Forelimb muscle (tissue), 1 donor: ENCODE measurements around the gene EPHA1. TPM values are rescaled to one million over a fixed set of nuclear protein-coding genes. Genes with fewer than 3 reads are reported as not detected.
"Not testable (repeated sequence)": the region's sequence is repeated elsewhere in the genome, so short reads cannot be mapped to it uniquely, and the experiment has no call there.

ENCODE experiments used
- DNase-seq: peaks from one replicate; pipeline ENCODE4 v3.0.0-alpha.2; 2013; ENCODE audit warnings: low read depth
- polyA plus RNA-seq: library from polyadenylated mRNA; unstranded; fragments of 120-200 nt; gene quantifications from one replicate; pipeline ENCODE4 v1.2.1, GENCODE V29; 2013; ENCODE audit not compliant: insufficient read length

Gene EPHA1
- polyA plus RNA-seq, 1 donor, result 6.0 TPM

DNA sequence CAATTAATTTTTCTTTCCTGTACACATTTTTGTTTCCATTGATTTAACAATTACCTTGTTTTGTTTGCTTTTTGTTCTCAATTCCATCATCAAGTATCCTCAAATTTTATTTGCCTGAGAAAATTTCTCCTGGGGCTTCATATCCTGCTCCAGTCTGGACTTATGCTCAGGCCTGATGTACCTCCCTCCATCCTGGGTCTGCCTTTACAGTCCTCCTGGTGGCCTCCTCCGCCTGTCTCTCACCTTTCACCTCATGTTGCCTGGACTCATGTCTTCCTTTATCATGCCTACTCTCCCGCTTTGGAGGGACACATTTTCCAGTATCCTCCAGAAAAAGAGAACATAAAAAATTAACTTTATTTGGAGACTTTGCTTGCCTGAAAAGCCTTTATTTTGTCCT is 22.5 kb upstream of the EPHA1 start:
- DNase-seq, result no peak

GRCh38 chr7:143429770-143430698 is 21.4 kb upstream of the EPHA1 start:
- DNase-seq, result no peak

DNA sequence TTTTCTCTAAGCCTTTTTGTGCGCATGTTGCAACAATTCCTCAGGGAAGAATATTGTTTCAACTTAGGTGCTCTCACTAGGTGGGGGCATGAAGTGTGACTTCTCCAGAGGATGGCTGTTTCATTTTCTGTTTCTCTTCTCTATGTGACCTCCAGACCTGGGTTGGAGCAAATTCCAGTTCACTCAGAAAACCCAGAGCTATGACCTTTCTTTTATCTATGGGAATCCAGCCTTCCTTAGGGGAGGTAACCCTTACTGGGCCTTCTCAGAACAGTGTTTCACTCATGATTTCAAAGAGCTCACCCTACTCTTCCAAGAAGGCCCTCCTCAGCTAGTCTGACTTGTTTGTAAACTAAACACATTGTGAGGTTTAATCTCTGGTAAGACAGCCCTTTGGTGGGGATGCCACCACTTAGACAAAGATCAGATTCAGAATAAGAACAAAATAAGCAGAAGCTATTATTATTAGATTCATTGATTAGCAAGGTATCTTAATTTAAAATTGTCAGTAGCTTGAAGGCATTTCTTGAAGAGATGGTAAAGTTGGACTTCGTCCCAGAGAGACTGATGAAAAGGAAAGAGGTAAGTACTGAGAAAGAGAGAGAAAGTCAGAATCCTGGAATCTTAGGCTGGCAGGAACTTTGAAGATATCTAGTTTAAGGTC is 18.0 kb upstream of the EPHA1 start:
- no peak for DNase-seq

GRCh38 chr7:143424476-143424875 is 15.8 kb upstream of the EPHA1 start:
- DNase-seq, result not testable (repeated sequence)

DNA sequence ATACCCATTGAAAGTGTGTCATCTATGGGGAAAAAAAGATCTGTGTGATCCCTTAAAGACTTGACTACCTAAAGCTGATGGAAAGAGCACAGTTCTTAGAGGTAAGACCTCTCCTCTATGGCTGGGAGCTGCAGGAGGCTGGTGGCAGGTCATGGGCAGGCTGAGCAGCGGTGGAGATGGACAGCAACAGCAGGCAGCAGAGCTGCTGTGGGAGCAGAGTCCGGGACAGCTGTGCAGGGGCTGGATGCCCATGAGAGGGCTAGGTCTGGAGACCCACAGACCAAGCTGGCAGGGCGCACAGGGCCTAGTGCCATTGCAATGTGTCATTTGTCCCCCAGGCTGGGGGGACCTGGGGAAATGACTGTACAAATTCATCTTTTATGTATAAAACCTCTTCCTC is 13.4 kb upstream of the EPHA1 start:
- DNase-seq, result no peak

- not testable (repeated sequence) for DNase-seq
Observed at GRCh38 chr7:143420624-143421023, 12.0 kb upstream of the EPHA1 start.

GRCh38 chr7:143419880-143420279 is 11.2 kb upstream of the EPHA1 start:
- DNase-seq, result no peak

DNA sequence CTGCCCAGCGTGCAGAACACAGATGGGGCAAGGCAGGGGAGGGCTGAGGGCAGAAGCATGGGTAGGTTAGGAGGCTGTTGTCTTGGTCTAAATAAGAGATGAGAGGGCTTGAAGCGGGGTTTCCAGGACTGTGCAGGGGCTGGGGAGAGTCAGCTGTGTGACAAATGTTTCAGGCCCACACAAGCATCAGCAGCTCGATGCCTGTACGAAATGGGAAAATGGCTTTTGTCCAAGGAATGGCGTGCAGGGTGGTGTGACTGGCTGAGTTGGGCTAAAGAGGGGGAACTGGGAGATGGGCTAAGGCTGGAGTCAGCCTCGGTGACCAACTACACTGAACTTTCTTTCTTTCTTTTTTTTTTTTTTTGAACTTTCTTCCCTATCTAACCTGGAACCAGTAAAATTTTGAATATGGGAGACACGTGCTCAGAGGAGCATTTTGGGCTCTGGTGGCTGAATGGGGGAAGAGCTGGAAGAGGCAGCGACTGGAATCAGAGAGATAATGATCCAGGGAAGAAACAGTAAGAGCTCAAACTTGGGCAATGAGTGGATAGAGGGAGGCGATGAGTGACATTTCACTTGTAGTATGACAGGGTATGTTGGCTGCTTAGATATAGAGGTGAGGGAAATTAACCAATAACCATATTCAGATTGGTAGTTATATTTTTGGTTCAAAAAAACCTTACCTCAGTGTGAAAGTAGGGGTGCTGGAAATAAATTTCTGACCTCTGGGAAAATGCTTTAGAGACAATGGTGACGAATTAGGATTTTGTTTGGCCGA is 10.2 kb upstream of the EPHA1 start:
- no peak for DNase-seq

DNA sequence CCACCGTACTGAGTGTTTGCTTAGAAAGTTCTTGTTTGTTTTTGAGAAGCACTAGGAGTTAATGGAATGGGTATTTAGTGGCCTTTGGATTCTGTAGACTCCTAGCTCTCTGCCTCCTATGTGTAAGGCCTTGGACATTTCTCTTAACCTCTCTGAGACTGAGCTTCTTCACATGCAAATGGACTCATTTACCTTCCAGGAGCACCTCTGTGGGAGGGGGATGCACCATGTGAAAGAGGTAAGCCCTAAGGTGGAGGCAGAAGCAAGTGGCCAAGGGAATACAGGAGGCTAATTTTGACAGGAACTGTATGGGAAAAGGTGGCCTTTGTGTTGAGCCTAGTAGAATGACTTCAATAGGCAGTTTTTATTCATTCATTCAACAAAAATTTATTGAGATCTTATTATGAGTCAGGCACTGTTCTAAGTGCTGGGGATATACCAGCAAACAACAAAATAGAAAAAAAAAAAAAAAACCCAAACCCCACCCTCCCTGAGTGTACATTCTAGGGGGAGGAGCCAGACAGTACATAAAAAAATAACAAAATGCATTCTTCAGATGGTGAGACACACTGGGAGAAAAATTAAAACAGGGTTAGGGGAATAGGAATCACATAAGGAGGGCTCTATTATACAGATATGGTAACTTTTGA is 9.2 kb upstream of the EPHA1 start:
- DNase-seq, result no peak

DNA sequence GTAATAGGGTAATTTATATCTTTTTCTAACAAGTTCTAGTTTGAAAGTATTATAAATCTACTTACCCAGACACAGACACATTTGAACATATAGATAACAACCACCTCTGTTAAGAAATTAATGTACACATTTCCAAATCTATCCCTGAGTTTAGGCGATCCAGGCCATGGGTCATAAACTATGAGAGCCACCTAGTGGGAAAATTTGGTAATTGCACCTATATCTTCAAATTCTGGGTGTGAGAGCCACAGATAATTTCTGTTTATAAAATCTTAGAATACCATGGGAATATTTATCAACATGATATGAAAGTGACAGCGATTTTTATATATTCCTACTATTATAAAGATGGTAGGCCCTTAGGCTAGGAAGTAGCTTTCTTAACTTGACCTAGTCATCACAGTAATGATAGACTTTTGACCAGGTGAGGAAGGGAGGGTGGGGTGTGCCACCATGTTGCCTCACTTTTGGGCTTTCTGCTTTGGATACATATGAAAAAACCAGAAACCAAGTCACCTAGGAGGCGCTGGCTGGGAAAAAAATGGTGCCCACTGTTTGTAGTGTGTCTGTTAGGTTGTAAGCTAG is 8.0 kb upstream of the EPHA1 start:
- DNase-seq, result no peak

DNA sequence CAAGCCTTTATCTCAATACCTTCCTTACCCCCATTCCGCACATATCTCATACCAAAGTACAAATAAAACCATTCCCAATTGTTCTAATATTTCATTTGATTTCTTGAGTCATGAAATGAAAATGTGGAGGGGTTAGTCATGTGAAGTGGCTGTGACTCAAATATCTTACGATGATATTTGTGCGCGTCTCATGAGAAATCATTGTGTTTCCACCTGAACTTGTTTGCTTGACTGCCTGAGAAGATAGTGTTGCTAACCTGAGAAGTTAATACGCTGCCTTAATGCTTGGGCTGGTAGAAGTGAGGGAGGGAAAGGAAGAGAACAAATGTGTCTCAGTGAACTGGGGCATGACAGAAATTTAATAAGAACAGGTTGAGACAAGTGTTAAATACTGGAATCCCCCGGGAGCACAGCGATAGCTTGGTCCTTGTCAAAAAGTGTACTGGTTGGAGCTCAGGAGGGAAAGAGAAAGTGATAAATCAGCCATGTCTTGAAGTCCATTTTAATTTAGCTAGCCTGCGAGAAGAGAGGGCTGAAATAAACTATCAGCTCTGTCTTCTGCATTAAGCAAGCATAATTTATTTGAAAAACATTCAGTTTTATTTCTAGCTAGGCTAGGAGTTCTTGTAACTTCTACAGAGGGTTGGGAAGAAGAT is 7.2 kb upstream of the EPHA1 start:
- DNase-seq, result no peak

GRCh38 chr7:143415209-143415608 is 6.6 kb upstream of the EPHA1 start:
- DNase-seq, result not testable (repeated sequence)

DNA sequence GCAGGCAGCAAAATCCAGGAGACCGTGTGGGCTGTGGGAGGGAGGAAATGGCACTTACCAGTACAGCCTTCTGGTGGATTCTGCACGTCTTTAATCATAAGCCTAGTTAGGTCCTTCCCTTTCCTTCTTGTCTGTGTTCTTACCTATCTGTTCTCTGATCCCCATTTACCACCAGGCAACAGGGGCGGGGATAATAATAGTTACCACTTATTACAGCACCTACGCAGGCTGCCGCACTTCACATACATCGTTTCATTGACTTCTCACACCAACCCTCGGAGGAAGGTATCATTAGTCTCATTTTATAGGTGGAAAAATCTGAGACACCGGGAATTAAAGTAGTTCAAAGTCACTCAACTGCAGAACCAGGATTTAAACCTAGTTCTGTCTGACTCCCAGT is 4.5 kb upstream of the EPHA1 start:
- DNase-seq, result no peak

GRCh38 chr7:143411976-143412708 is 3.5 kb upstream of the EPHA1 start:
- DNase-seq, result no peak

DNA sequence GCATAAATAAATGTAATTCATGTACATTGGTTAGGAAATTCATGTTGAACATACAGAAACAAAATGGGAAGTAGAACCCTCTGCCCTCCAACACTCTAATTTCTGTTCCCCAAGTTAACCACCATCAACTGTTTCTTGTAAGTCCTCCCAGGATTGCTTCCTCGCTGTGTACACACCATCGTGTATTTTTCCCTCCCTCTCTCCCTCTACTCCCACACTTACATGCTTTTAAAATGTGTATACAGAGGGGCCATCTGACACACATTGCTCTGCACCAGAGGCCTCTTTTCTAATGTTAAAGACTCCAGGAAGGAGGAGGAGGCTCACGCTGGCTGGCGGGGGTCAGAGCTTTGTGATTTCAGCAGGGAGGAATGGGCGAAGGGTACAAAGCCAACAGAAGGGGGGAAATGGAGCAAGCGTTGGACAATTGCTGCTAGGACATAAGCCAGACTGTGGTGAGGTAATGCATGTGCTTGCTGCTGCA is 1.9 kb upstream of the EPHA1 start:
- DNase-seq, result peak; percentile 62

- DNase-seq, result no peak
Observed at GRCh38 chr7:143408252-143408685, 387 bp downstream of the EPHA1 start.

GRCh38 chr7:143407287-143408251 is 1.1 kb downstream of the EPHA1 start:
- DNase-seq, result no peak

- DNase-seq, result no peak
Observed at GRCh38 chr7:143406002-143406357, 2.7 kb downstream of the EPHA1 start.
